Activated CD4-positive, alpha-beta T cell treated with anti-CD3 and anti-CD28 coated beads, Interleukin-2, Interleukin-6, amounts not matched to agents 100 ng/mL and 50 ng/mL, durations not matched to agents 16 hours and 8 hours (primary cell): ENCODE results near the gene ZNF385C.

Experiments used
- DNase-seq: peaks from one replicate; pipeline ENCODE4 v3.0.0-alpha.2; 2020

ZNF385C gene

DNA sequence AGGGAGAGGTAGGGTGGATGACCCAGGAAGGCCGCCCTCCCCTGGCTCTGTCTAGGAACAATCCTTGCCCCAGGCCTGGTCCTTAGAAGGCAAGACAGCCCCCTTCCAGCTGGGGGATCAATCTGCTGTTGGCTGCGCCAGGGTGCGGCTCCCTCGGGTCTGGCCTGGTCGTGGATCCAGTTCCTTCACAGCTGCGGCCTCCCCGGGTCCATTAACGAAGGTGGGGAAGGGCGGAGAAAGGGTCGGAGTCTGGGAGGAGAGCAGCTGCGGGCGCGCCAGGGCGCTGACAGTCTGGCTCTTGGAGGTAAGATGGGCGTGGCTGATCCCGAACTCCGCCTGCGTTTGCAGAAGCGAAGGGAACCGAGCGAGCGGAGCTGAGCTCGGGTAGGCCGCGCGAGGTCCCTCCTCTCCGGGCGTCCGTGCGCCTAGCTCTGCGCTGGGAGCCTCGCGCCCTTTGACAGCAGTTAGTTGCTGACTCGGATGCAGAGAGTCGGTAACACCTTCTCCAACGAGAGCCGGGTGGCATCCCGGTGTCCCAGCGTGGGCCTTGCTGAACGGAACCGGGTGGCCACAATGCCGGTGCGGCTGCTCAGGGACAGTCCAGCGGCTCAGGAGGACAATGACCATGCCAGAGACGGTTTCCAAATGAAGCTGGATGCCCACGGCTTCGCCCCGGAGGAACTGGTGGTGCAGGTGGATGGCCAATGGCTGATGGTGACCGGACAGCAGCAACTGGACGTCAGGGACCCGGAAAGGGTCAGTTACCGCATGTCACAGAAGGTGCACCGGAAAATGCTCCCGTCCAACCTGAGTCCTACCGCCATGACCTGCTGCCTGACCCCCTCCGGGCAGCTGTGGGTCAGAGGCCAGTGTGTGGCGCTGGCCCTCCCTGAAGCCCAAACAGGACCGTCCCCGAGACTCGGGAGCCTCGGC, 24.4 kb upstream of the ZNF385C start, which contains the start of gene HSPB9:
Gene HSPB9 (plus strand): TSS at position 434 of the 933 bp plus-strand sequence. CDS start 47 bp downstream, at position 481.
- no peak for DNase-seq

DNA sequence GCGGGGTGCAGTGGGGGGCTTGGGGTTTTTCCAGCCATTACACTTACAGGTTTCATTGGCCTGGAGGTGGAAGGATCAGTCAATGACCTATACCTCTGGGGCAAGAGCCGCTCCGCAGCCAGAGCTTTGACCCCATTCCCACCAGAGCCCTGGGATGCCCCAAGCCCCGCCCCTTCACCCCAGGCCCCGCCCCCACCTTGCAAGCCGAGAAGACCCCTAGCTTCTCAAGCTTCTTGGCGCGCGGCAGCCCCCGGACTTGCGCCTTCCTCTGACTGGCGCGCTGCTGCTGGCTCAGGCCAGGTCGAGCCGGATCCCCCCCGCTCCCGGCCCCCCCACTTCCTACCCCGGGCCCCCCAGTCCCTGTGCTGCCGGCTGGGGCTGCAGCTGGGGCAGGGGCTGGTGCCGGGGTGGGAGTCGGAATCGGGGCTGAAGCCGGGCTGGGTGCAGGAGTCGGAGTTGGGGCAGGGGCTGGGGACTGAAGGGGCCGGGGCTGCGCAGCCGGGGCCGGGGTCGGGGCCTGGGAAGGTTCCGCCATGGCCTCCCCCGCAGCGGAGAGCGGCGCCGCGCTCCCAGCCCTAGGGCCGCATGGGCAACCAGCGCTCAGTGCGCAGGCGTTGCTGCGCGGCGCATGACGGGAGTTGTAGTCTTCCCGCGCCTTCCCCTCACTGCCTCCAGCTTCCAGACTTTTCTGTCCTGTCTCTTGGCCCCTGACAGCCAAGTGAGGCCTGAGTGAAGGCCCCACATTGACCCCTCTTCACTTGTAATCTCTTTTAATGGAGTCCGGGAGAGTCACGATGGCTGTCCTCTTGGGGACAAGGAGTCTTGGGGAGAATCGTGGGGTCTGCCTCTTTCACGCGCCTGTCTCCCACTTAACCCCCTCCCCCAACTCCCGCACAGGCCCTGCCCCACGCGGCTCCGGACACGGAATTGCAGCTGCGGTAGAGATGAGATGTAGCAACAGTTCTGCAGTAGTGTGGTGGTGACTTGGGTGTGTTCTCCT, 22.8 kb upstream of the ZNF385C start, which contains the start of gene KAT2A:
Gene KAT2A (minus strand): TSS at position 598 of the 1,000 bp plus-strand sequence. CDS start 63 bp downstream, at position 535.
- DNase-seq = peak; percentile 88

GRCh38 chr17:42120161-42120769, 22.0 kb upstream of the ZNF385C start:
- DNase-seq = no peak

- DNase-seq = no peak
Observed at GRCh38 chr17:42119301-42119700, 21.0 kb upstream of the ZNF385C start.

DNA sequence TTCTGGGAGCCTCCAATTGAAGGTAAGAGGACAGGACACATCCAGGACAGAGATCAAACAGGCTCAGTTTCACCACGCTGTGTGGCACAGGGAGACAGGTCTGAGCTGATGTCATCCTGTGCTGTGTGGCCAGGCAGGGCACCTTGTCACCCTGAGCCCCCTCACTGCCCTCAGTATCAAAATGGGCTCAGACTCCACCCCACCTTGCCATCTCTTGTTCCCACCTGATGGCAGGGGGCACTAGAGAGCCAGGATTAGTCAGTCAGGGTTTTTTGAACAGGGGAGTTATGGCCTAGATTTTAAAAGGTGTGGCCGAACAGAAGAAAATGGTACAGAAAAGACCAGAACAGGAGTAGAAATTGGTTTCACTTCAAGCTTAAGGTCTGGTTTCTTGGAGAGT, 20.3 kb upstream of the ZNF385C start:
- peak; percentile 55 for DNase-seq

DNA sequence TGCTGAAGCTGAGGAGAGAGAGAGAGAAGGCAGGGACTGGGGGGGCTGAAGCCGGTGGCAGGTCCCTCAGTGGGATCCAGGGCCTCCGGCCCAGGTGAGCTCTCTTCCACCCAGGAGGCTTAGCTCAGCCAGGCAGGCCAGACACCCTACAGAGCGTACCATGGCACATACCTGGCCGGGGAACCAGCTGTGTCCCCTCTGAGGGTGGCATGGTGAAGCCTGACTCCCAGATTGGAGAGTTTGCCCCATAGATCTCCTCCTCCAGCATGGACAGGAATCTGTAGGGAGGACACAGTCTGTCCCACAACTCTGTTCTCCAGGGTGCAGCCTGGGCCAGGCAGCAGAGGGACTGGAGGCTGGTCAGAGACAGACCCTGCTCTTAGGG, 19.8 kb upstream of the ZNF385C start:
- no peak for DNase-seq

- no peak for DNase-seq
Observed at GRCh38 chr17:42117397-42118125, 19.3 kb upstream of the ZNF385C start.

GRCh38 chr17:42116705-42117396, 18.6 kb upstream of the ZNF385C start:
- DNase-seq = peak; percentile 87

GRCh38 chr17:42114118-42114517, 15.8 kb upstream of the ZNF385C start:
- no peak for DNase-seq

DNA sequence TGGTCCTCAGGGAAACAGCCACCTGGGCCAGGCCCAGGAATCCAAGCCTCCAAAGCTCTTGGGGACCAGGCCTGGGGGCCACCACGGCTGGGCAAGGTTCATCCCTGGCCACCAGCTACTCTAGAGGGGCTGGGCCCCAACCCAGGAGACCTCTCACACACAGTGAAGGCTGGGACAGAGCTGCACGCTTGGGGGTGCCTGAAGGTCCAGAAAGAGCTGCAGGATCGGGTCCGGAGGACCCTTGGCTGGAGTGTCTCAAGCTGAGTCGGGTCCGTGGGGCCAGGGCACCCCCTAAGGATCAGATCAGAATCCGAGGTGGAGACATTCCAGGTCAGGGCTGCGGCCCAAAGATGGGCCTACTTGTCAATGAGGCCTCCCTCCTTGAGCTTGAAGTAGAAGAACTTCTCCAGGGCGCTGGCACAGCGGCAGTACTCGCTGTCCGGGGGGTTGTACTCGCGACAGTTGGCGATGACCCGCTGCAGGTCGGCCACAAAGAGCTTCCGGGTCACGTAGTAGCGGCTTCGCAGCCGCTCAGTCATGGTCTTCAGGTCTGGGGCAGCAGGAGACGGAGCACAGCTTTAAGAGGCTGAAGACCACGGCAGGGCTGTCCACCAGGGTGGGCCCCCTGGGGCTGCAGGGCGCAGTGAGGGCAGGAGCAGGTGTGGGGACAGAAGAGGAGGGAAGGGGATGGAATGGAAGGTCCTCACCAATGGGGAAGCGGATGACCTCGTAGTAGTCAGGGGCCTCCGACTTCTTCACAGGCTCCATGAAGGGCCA, 15.2 kb upstream of the ZNF385C start:
- DNase-seq = no peak

DNA sequence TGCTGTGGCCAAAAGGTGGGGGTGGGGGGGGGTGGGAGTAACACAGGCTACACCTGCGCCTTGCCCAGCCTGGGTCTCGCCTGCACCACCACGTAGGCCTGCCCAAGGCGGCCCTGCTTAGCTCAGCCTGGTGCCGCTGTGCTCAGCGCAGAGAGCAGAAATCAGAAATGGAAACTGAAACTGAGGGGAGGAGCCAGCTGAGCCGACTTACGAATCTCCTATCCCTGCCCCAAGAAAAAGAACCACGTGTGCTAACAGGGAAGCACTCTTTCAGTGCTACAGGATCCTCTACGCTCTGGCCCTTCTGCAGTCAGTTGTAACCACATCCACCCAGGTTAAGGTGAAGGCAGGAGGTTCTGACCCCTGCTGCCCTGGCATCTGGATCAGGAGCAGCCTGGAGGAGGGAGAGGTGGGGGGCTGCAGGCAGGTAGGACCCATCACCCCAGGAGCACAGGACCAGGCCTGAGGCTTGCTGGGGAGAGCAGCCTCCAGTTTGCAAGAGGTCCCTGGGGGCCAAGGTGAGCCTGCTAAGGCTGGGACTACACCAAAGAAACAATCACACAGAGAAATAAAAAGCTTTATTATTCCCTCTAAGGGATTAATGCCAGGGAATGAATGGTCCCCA, 14.4 kb upstream of the ZNF385C start, which contains the start of gene DHX58:
Gene DHX58 (minus strand): TSS at position 163 of the 625 bp plus-strand sequence. CDS start 822 bp downstream, outside the sequence.
- DNase-seq = peak; percentile 92

DNA sequence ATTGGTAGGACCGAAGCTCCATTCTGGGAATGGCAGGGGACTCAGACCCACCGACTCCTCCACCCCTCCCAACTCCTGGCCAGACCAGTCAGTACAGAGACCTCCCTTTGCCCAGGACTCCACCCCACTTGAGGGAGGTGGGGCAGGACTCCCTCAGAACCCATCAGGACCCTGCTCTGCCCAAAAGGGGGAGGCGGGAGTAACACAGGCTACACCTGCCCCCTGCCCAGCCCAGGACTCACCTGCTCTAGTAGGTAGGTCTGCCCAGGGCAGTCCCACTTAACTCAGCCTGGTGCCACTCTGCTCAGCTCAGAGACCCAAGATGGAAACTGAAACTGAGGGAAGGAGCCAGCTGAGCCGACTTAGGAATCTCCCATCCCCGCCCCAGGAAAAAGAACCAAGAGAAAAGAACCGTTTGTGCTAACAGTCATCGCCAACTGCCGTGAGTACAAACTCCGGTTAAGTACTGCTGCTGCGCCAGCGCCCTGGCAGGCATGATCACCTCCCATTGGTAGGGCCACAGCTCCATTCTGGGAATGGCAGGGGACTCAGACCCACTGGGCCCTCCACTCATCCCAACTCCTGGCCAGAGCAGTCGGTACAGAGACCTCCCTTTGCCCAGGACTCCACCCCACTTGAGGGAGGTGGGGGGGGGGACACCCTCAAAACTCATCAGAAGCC, 13.7 kb upstream of the ZNF385C start:
- peak; percentile 37 for DNase-seq

DNA sequence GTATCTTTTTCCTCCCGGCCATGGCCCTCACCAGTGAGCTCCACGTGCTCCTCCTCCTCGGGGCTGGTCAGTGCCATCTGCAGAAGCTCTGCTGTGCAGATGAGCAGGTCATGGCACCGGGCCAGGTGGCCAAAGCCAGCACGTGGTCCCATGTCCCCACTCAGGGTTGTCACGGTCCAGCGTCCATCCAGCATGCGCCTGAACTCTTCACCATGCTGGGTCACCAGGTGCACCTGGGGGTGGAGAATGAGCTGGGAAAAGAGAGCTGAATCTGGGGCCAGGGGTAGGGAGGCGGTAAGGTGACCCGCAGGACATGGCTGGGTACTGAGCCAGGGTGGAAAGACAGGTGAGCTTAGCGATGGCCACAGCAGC, 13.0 kb upstream of the ZNF385C start:
- no peak for DNase-seq

GRCh38 chr17:42110301-42111264, 12.3 kb upstream of the ZNF385C start:
- DNase-seq = no peak

DNA sequence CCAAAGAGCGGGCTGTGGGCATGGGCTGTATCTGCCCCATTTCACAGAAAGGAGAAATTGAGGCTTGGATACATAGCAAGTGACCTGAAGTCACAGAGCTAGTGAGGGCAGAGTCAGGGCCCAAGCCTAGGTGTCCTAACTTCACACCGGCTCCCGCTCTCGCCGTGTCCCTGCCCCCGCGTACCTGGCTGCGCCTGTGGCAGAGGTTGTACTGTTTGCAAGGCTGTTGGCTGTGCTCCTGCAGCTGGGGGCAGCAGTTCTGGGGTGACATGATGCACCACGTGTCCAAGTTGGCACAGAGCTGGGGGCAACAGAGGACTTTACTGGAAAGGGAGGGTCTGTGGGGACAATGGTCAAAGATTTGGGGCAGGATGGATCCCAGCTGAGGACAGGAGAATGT, 10.8 kb upstream of the ZNF385C start:
- DNase-seq = no peak

DNA sequence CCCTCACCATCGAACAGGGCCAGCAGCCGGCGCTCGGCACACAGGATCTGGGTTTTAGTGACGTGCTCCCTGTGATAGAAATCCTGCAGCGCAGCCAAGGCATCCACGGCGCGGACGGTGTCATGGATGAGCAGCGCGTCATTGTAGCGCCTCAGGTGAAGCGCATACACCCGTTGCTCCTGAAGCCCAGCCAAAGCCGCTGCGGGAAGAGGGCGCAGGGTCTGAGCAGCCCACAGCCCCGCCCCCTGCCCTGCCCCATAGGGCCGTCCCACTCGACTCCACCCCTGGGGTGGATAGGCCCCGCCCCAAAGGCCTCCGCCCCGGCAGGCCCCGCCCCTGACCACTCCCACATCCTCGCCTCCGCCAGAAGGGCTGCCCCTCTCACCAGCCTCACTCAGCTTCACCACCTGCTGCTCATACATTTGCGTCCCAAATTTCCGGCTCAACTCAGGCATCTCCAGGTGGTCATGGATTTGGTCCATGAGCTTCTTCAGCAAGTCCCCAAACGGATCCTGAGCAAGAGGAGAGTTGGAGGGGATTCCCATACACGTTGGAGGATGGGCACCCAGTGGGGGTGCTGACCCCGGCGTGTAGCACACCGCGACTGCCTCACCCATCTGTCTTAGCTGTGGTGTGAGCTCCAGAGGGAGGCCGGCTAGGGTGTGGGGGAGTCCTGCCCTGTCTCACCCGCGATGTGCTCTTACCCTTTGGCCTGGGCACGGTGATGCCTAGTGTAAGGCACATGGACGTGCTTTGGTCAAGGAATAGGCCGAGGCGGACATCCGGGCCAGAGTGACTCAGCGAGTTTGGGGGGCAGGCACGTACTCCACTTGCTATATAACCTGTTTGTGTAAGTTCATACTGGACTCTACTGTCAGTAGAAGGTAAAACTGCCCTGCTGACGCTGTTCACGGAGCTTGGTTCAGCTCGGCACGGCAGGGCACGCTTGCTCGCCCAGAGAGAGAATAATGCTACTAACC, 9.6 kb upstream of the ZNF385C start:
- DNase-seq = peak; percentile 95

DNA sequence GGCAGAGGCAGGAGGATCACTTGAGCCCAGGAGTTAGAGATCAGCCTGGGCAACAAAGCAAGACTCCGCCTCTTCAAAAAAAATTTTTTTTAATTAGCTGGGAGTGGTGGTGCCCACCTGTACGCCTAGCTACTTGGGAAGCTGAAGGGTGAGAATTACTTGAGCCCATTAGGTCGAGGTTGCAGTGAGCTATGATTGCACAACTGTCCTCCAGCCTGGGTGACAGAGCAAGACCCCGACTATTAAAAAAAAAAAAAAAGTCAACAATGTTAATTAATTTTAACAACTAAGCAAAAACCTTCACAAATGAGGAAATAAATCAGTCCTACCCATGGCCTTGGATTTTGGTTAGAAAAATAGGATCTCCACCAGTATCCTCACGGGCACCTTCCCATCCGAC, 8.9 kb upstream of the ZNF385C start:
- DNase-seq = no peak
